NCI-H524 (cell line): ENCODE results near the gene ITSN1.
"Not testable (repeated sequence)": the region's sequence is repeated elsewhere in the genome, so short reads cannot be mapped to it uniquely, and the experiment has no call there.

Experiments used
- DNase-seq, 2 experiments: peaks; one replicate each; lab custom pipeline; 2025; lab: John Stamatoyannopoulos, UW

Gene ITSN1

DNA sequence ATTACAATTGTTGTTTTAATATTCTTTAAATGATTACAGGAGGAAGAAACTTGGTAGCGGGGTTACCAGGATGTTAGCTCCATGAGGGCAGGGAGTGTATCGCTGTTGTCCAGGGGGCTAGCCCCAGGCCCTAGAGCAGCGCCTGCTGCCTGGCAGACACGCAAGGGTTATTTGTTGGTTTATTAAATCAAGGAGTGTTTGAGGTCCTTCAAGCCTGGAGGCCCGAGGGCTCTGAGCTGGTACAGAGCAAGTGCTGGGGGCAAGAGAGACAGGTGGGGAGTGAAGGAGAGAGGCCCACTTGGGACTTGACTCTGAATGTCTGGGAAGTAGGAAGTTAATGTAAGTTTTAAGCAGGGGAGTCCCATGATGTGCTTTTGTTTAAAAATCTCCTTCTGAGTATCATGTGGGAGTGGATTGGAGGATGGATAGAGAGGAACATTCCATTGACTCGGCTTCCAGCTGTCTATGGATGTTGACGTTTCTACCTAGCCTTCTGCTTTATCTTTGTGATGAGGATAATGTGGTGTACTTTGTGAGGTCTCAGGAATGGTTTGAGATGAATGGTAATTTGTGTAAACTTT, 8.7 kb downstream of the ITSN1 start:
- no peak for DNase-seq

DNA sequence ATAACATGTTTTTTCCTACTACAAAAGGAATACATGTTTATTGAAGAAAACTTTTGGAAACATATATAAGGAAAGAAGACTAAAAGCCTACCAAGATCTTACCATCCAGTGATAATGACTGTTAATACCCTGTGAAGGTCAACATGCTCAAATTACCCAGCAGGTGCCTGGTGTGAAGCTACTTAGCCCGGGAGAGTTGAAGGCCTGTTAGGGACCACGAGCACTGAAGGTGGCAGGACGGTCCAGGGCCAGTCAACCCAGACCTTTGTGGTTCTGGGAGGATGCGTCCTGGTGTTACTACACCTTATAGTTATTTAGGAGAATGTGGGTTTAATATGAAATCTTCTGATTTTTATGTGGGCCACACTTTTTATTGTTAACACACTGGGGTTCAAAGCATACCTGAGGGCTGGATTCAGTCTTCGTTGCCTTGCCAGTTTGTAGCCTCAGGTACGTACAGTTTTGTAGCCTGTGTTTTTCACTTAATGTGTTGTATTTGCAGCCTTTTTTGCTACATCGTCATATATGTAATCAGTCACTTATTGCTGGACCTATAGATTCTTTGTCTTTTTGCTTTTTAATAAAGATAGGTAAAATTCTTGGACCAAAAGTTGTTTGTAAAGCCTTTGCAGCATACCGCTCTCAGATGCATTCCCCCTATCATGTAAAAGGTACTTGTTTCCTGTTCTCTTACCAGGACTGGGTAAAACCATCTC, 9.8 kb downstream of the ITSN1 start:
- DNase-seq: peak in 1 of 2 experiments; percentile 40

DNA sequence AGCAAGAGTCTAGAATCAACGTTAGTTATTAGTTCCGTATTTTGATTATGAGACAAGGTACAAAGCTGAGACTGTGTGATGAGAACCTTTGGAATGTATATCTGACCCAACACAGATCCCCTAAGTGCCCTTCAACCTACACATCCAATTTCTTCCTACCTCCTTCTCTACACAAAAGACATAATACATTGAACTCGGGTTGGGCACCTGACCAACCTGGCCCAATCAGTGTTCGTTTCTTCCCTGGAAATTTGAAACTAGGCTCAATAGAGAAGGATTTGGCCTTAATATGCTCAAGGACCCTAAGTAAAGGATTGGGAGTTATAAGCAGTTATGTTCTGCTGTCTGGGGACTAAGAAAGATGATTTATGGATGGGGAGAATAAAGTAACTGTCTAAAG, 12.1 kb downstream of the ITSN1 start:
- peak; percentile 23 to 84 for DNase-seq

DNA sequence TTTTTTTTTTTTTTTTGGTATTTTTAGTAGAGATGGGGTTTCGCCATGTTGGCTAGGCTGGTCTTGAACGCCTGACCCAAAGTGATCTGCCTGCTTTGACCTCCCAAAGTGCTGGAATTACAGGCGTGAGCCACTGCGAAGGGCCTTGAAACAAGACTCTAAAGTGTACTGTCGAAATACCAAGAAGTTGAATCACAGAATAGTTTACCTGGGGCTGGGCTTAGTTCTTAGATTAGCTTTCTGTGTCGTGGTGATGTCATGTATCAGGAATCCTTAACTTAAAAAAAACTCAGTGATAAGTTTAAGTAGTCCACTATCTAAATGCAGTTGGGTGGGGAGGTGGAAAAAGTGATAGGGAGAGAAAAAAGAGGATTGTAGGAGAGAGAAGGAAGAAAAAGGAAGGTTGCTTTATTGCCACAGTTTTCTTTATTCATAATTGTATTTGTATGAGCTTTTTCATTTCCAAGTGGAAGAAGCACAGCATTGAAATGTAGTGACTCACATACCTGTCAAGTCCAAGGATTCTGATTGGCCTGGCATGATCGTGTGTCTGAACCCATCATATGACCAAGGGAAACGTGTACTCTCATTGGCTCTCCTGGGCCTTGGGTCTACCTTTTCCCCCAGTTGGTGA, 13.4 kb downstream of the ITSN1 start:
- DNase-seq: no peak

DNA sequence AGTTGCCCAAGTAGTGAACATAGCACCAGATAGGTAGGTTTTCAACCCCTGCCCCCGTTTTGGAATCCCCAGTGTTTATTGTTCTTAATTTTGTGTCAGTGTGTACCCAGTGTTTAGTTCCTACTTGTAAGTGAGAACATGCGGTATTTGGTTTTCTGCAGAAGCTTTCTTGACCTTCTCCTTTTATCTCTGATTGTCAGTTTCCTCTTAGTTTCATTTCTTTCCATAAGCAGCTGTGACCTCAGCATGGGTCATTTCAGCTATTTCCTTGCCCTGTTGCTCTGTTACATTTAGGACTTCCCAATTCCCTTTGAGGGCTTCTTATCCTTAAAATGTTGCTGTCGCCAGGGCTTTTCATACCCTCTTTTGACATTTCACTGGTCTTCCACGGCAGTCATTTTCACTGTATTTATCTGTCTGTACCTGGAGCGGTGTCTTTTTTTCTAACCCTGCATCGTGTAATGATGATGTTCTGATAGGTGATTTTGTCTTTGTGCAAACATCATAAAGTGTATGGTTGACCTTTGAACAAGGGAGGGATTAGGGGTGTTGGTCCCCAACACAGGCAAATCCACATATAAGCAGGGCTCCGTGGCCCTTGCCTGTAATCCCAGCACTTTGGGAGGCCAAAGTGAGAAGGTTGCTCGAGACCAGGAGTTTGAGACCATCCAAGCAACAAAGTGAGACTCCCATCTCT, 15.0 kb downstream of the ITSN1 start:
- DNase-seq: no peak

DNA sequence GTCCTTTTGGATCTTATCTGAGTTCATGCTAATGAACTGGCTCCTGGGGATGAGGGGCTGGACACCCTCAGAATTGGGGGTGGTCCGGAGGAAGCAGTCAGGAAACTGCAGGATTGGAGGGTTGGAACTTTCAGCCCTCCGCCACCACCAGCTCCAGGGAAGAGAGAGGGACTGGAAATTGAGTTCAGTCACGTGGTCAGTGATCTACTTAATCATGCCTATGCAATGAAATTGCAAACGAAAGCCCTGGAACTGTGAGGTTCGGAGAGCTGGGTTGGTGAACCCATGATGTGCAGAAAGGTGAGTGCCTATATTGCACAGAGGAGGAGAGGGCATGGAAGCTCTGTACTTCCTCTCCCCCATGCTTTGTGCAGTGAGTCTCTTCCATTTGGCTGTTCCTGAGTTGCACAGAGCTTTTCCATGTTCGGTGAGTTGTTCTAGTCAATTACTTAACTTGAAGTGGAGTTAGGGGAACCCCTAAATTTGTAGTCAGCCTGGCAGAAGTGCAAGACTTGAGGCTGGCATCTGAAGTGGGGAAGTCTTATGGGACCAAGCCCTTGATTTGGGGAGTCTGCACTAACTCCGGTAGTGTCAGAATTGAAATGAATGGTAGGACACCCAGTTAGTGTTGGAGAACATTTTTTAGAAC, 16.7 kb downstream of the ITSN1 start:
- no peak for DNase-seq

DNA sequence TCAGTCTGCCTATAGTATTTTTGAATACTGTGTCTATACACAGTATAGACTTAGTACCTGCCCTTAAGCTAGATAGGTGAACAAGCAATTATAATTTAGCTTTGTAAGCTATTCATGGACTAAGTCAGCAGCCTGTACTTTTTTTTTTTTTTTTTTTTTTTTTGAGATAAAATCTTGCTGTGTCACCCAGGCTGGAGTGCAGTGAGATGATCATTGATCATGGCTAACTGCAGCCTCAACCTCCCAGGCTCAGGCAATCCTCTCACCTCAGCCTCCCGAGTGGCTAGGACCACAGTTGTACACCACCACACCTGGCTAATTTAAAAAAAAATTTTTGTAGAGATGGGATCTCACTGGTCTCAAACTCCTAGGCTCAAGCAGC, 17.3 kb downstream of the ITSN1 start:
- DNase-seq: no peak

DNA sequence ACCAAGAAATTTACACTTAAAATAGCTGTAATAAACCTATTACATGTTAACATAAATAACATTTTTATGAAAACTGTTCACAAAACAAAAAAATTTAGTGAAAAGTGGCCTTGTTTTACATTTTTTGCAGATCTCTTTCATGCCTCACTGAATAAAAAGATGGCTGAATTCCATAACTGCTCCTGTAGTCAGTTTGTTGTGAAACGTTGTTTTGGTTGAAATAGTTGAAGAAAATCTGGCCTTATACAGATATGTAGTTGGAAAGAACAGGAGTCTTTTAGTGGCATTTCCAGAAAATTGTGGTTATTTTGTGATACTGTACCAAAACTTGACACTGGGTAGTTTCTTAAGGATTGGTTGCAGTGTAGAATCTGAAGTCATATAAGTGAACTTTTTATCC, 18.1 kb downstream of the ITSN1 start:
- DNase-seq: no peak

DNA sequence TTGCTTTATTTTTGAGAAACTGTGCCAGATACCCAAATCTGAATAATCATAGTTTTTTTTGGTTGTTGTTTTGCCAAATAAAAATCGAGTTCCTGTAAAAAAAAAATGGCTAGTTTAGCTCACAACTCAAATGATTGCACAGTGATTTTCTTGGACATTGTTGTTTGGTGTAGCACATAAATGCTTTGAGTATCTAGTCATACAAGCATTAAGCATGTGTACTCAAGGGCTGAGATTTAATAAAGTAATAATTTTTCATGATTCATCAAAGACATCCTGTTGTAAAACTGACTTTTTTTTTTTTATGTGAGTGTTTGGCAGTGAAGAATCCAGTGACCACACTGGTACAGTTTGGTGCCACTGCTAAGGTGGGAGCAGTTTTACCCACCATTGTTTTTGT, 18.8 kb downstream of the ITSN1 start:
- no peak for DNase-seq

DNA sequence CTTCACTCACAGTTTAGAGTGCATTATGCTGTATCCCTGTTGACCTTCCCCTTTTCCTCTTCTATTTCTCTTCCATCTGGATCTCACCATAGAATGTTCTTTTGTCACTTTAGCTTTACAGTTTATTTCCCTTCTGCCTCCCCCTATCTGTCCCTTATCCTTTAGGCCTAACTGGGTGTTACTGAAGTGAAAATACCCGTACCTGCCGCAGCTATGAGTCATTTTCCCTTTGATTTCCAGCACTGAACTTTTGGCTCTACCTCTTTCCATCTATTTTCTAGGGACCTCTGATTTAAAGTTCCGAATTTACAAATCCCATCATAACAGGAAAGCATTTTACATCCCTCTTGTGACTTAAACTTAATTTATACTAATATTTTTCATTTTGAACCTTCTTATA, 19.7 kb downstream of the ITSN1 start:
- no peak for DNase-seq

DNA sequence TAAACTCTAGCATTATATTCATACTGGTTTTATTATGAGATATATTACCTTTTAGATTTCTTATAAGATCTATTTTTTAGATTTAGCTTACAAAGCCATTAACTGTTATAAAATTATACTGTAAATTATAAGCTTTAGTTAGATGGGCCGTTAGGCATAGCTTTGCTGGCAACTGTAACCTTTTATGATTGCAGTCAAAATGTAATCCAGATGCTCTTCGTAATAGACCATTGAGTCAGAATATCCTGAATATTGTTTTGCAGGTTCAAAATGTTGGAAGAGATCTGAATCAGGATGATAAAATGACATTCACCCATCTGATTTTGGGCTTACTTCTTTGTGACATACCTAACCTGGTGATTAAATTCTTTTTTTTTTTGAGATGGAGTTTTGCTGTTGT, 20.9 kb downstream of the ITSN1 start:
- DNase-seq: no peak

DNA sequence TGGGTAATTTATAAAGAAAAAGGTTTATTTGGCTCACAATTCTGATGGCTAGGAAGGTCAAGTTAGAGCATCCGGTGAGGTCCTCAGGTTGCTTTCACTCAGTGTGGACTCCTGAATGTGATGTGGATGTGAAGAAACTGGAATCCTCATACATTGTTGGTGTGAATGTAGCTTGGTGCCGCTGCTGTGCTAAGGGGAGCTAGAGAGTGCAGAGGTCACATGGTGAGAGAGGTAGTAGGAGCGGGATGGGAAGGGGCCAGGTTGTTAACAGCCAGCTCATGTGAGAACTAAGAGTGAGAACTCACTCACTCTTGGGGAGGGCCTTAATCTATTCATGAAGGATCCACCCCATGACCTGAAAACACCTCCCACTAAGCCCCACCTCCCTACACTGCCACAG, 21.8 kb downstream of the ITSN1 start:
- DNase-seq: no peak

DNA sequence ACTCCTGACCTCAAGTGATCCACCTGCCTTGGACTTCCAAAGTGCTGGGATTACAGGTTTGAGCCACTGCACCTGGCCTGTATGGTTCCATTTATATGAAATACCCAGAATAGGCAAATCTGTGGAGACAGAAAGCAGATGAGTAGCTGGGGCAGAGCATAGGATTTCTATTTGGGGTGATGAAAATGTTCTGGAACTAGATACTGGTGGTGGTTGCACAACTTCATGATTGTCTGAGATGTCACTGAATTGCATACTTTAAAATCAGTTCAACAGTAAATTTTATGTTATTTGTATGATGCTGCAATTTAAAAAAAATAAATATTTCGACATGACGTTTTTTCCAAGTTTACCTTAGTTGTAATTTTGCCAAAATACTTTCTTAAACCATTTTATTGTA, 23.9 kb downstream of the ITSN1 start:
- DNase-seq: no peak

DNA sequence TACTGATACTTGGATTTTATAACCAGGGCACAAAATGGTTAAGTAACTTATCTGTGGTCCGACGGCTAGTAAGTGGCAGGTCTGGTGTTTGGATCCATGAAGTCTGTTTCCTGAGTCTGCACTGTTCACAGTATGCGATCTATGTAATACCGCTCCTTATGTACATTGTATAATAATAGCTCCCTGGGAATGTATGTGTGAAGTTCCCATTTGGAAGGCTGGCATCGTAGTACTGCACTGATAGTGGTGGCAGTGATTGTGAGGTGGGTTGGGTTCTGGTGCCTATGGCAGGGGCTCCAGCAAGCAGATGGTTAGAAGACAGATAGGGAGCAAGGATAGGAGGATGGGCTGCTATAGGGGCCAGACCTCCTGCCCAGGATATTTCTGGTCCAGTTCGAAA, 25.3 kb downstream of the ITSN1 start:
- DNase-seq: no peak

DNA sequence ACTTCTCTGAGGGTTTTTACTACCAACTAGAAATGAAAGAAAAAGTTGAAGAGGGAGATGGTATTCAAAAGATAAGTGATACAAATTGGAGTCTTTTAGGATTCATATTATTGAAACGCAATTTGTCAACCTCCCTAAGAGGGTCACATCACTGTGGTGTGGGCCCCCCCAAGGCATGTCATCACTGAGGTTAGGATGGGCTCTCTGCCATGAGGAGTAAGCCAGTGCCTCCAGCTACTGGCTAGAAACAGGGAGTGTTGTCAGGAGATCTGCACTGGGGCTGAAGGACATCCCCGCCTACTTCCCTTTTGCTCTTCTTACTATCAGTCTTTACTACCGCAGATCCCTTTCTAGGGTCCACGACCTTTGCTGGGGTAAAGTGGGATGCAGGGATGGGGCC, 25.9 kb downstream of the ITSN1 start:
- DNase-seq: no peak

DNA sequence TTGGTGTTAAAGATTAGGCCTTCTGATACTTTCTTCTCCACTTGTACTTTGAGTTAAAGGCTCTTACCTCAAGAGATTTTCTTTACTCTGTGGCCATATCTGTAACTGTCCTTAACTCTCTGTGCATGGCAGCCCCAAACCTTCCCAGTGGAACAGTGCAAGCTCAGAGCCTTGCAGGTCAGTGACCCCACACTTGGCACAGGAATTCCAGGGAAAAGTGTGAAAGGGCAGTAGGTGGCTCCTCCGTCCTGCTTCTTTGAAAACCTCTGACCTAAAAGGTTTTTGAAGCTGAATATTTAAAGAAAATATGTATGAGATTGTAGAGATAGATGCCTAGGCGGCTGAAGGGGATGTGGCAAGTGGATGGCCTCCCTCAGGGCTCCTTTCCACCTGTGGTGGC, 26.3 kb downstream of the ITSN1 start:
- no peak for DNase-seq

DNA sequence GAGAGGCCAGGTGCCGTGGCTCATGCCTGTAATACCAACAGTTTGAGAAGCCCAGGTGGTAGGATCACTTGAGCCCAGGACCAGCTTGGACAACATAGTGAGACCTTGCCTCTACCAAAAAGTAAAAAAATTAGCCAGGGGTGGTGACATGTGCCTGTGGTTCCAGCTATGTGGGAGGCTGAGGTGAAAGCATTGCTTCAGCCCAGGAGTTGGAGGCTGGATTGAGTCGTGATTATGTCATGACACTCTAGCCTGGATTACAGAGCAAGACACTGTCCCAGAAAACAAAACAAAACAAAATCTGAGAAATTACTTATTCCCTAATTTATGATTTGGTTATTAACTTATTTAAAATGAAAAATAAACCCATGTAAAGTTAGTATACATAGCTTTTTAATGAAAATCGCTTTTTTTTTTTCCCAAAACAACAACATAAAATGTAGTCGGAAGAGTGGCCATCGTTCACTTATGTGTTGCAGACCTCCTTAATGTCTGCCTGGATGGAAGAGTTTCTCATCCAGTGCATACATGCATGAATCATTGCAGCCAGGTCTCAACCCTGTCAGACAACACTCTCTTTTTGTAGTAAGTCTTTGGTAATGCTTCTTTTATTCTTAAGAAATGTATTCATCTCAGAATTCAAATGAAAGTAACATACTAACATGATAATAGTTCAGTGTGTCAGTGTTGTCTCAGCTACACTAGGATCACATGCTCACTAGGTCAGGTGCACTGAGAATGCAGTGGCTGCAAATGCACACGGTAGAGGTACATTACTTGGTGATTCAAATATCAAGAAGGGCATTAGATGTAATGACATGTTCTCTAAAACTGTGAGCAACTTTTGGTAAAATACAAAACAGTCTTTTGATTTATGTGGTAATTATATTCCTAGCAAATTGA, 28.0 kb downstream of the ITSN1 start:
- no peak for DNase-seq

DNA sequence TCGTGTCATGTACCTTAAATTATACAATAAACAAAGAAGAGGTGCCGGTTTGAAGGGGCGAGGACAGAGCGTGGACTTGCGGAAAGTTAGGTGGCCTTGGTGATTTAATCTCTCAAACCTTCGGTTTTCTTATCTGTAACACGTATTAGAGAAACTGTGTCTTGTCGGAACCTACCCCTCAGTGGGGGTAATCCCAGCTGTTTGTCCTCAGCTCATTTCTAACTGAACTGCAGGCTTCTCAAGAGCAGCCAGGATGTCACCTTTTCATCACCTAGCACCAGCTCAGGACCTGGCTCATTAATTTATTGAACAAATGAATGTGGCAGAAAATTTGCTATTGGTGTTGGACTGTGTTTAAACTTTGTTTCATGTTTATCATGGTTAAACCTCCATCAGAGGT, 31.2 kb downstream of the ITSN1 start:
- no peak for DNase-seq

DNA sequence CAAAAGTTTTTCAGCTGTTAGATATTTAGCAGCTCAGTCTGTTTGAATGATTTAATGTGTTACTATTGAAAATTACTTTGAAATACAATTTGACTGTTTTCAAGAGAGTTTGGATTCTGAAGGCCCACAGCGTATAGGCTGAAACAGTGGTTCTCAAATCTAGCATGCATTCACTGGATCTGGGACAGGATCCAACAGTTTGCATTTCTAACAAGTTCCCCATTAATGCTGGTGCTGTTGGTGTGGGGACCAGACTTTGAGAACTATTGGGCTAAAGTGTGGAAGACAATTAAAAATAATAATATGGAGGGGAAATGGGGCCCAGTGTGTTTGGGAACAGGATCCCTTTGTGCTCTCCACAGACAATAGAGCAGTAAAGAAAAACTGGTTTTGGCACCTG, 31.9 kb downstream of the ITSN1 start:
- no peak for DNase-seq

DNA sequence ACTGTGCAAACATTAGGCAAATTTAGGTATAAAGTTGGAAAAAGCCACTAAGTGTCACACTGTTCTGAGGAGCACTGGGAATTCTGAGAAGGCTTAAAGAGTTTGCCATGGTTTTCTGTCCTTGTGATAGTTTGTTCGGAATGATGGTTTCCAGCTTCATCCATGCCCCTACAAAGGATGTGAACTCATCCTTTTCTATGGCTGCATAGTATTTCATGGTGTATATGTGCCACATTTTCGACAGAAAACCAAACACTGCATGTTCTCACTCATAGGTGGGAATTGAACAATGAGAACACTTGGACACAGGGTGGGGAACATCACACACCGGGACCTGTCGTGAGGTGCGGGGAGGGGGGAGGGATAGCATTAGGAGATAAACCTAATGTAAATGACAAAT, 34.4 kb downstream of the ITSN1 start:
- DNase-seq: not testable (repeated sequence)

DNA sequence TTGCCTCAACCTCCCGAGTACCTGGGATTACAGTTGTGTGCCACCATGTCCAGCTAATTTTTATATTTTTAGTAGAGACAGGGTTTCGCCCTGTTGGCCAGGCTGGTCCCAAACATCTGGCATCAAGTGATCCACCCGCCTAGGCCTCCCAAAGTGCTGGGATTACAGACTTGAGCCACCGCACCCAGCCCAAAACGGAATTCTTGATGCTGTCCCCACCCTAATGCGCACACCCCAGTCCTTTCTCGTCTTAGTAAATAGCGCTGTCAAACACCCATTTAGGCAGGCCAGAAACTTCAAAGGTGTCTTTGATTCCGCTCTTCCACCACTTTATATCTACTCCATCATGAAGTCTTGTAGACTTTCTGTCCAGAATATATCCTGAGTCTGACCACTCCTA, 35.1 kb downstream of the ITSN1 start:
- no peak for DNase-seq

DNA sequence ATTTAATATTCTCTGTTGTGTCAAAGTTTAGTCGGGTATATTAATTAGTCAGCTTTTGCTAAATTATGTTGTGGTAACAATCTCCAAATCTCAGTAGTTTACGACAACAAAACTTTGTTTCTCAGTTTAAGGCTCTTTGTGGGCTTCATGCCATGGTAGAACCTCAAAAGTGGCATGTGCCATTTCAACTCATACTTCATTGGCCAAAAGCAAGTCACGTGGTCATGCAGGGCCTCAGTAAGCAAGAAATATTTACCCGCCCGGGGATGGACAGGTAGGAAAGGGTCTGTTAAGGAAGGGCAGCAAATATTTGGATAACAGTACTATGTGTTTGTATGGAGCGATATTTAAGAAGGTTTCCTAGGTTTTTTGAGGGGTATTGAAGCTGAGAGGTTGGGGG, 38.6 kb downstream of the ITSN1 start:
- no peak for DNase-seq
